Trophoblast cell (in vitro differentiated cells and primary cell): ENCODE data around the gene FOXL1.

Experiments
- DNase-seq, 2 donors: peaks; one replicate each; pipeline ENCODE4 v3.0.0-alpha.2; 2016
- H2AFZ ChIP-seq: 2 replicates; pipeline ENCODE4 v1.6.1; 2013; ENCODE audit warnings: low read length, moderate library complexity, mild to moderate bottlenecking; ENCODE audit not compliant: insufficient read depth, poor library complexity
- H2AK5ac ChIP-seq: 2 replicates; pipeline ENCODE4 v1.6.1; 2013; ENCODE audit warnings: mild to moderate bottlenecking, low read length
- H2BK120ac ChIP-seq: 2 replicates; pipeline ENCODE4 v1.6.1; 2013; ENCODE audit warnings: low read length, mild to moderate bottlenecking, moderate library complexity; ENCODE audit not compliant: insufficient read depth, poor library complexity
- H2BK12ac ChIP-seq: 2 replicates; pipeline ENCODE4 v1.6.1; 2013; ENCODE audit warnings: mild to moderate bottlenecking, low read length, moderate library complexity
- H2BK5ac ChIP-seq: 2 replicates; pipeline ENCODE4 v1.6.1; 2013; ENCODE audit warnings: low read length, low read depth, moderate library complexity, mild to moderate bottlenecking; ENCODE audit not compliant: poor library complexity
- H3K14ac ChIP-seq: 2 replicates; pipeline ENCODE4 v1.6.1; 2013; ENCODE audit warnings: mild to moderate bottlenecking, low read length
- H3K18ac ChIP-seq: 2 replicates; pipeline ENCODE4 v1.6.1; 2013; ENCODE audit warnings: mild to moderate bottlenecking, low read length
- H3K23ac ChIP-seq: 2 replicates; pipeline ENCODE4 v1.6.1; 2013; ENCODE audit warnings: low read length
- H3K27ac ChIP-seq: 2 replicates; pipeline ENCODE4 v1.5.1; 2013; ENCODE audit warnings: low read depth, mild to moderate bottlenecking, inconsistent platforms, low read length, moderate library complexity
- H3K27me3 ChIP-seq: 2 replicates; pipeline ENCODE4 v1.6.1; 2013; ENCODE audit warnings: inconsistent platforms, mild to moderate bottlenecking, low read length, moderate library complexity; ENCODE audit not compliant: insufficient read depth
- H3K36me3 ChIP-seq, 2 experiments: 1 replicate in 1 of 2; 2 replicates in 1 of 2; pipeline ENCODE4 v1.6.1; 2013; ENCODE audit warnings: low read length in 2 of 2, mild to moderate bottlenecking in 2 of 2, moderate library complexity in 1 of 2; ENCODE audit not compliant: insufficient read depth in 2 of 2, control insufficient read depth in 1 of 2
- H3K4ac ChIP-seq: 2 replicates; pipeline ENCODE4 v1.6.1; 2013; ENCODE audit warnings: low read depth, mild to moderate bottlenecking, low read length, moderate library complexity
- H3K4me1 ChIP-seq, 2 experiments: 1 replicate in 1 of 2; 2 replicates in 1 of 2; pipeline ENCODE4 v1.6.1; 2013; ENCODE audit warnings: low read length in 2 of 2, mild to moderate bottlenecking in 2 of 2, moderate library complexity in 1 of 2; ENCODE audit not compliant: insufficient read depth in 2 of 2, control insufficient read depth in 1 of 2
- H3K4me2 ChIP-seq: 2 replicates; pipeline ENCODE4 v1.6.1; 2013; ENCODE audit warnings: inconsistent platforms, mild to moderate bottlenecking, low read length, moderate library complexity
- H3K4me3 ChIP-seq: 2 replicates; pipeline ENCODE4 v1.5.1; 2013; ENCODE audit warnings: mild to moderate bottlenecking, low read depth, low read length, inconsistent platforms
- H3K79me1 ChIP-seq: one replicate; pipeline ENCODE4 v1.6.1; 2013; ENCODE audit warnings: low read length
- H3K79me2 ChIP-seq: 2 replicates; pipeline ENCODE4 v1.6.1; 2013; ENCODE audit warnings: low read length, mild to moderate bottlenecking; ENCODE audit not compliant: control insufficient read depth, insufficient read depth, poor library complexity
- H3K9ac ChIP-seq: 2 replicates; pipeline ENCODE4 v1.6.1; 2013; ENCODE audit warnings: mild to moderate bottlenecking, low read length
- H3K9me3 ChIP-seq: 2 replicates; pipeline ENCODE4 v1.6.1; 2013; ENCODE audit warnings: low read depth, mild to moderate bottlenecking, control low read depth, inconsistent platforms, low read length; ENCODE audit not compliant: insufficient read depth
- H4K12ac ChIP-seq: 2 replicates; pipeline ENCODE4 v1.6.1; 2013; ENCODE audit warnings: low read depth, mild to moderate bottlenecking, low read length, moderate library complexity
- H4K8ac ChIP-seq: 2 replicates; pipeline ENCODE4 v1.6.1; 2013; ENCODE audit warnings: low read depth, mild to moderate bottlenecking, low read length, moderate library complexity
- H4K91ac ChIP-seq: one replicate; pipeline ENCODE4 v1.6.1; 2013; ENCODE audit warnings: low read depth, mild to moderate bottlenecking, low read length, moderate library complexity
- WGBS: extraction: QIAGEN DNeasy Blood & Tissue Kit; methylation state at CpG from one replicate; pipeline ENCODE4 v1.1.7; 2013; ENCODE audit warnings: missing lambda C conversion rate; ENCODE audit not compliant: insufficient read length, insufficient coverage; ENCODE audit errors: extremely low coverage; 5-methylcytosine and 5-hydroxymethylcytosine counted together

The FOXL1 gene

DNA sequence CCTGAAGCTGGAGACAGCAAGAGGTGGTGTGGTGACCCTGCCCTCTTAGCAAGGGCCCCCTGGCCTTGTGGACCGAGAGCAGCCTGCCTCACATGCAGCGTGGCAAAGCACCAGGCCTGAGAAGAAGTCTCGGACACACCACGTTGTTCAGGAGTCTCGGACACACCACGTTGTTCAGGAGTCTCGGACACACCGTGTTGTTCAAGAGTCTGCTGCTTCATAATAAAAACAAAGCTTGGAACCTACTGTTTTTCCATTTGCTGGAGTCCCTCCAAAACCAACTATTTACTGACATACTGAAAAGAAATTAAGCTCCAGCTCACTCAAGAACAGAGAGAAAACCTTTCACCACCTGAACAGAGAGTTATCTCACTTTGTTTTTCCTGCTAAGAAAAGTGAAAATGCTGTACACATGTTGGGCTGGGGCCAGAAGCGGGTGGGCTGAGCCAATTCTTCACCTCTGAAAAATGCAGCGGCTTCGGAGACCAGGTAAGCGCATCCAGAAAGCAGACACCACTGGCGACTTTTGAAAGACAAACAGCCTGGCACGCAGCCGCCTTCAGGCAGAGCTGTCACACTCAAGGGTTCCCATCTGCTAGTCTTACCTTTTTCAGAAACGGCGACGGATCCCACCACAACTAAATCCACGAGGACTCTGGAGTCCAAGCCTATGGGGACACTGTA lies 32.3 kb upstream of the FOXL1 start:
- Histone ChIP-seq H2AFZ (no peak overlapping the region), H3K27ac (no peak overlapping the region), H4K12ac (no peak overlapping the region), H3K4me3 (no peak overlapping the region), H3K4me1 (peaks cover 0 to 3% of the 10 kb centered on the region in 2 experiments), H3K4ac (no peak overlapping the region), H3K79me2 (no peaks in the 10 kb centered on the region), H3K9ac (no peak overlapping the region), H3K79me1 (no peaks in the 10 kb centered on the region), H2AK5ac (no peak overlapping the region), H3K4me2 (no peak overlapping the region), H3K18ac (no peak overlapping the region), H3K14ac (no peak overlapping the region), H4K91ac (no peak overlapping the region), H2BK5ac (no peak overlapping the region), H3K36me3 (peaks cover 28 to 46% of the 10 kb centered on the region in 2 experiments), H2BK12ac (no peak overlapping the region), H3K27me3 (no peaks in the 10 kb centered on the region), H2BK120ac (no peak overlapping the region), H3K9me3 (no peaks in the 10 kb centered on the region), H4K8ac (no peak overlapping the region), H3K23ac (no peak overlapping the region)
- no CpG with 5 or more reads among the region's 19 CpGs for WGBS
- no peak for DNase-seq

GRCh38 chr16:86546638-86547013 lies 31.7 kb upstream of the FOXL1 start:
- Histone ChIP-seq H3K14ac (no peak overlapping the region), H2AFZ (no peak overlapping the region), H2BK12ac (no peak overlapping the region), H3K4ac (no peak overlapping the region), H3K4me1 (peaks cover 0 to 3% of the 10 kb centered on the region in 2 experiments), H3K9me3 (no peaks in the 10 kb centered on the region), H2BK120ac (no peak overlapping the region), H3K9ac (no peak overlapping the region), H3K79me1 (no peaks in the 10 kb centered on the region), H3K4me2 (no peak overlapping the region), H3K23ac (no peak overlapping the region), H3K18ac (no peak overlapping the region), H4K12ac (no peak overlapping the region), H2AK5ac (no peak overlapping the region), H3K27ac (no peak overlapping the region), H3K4me3 (no peak overlapping the region), H4K8ac (no peak overlapping the region), H3K79me2 (no peaks in the 10 kb centered on the region), H2BK5ac (no peak overlapping the region), H3K36me3 (peaks cover 25 to 42% of the 10 kb centered on the region in 2 experiments), H3K27me3 (no peaks in the 10 kb centered on the region), H4K91ac (no peak overlapping the region)
- DNase-seq = peak; percentile 20 to 73
- WGBS = no CpG with 5 or more reads among the region's 8 CpGs

- H4K91ac ChIP-seq = no peak overlapping the region
- H4K8ac ChIP-seq = no peak overlapping the region
- no peak overlapping the region for H2BK120ac ChIP-seq
- H3K27me3 ChIP-seq = no peaks in the 10 kb centered on the region
- H2AK5ac ChIP-seq = no peak overlapping the region
- peaks cover 18 to 39% of the 10 kb centered on the region in 2 experiments for H3K36me3 ChIP-seq
- no peak overlapping the region for H2BK5ac ChIP-seq
- no peaks in the 10 kb centered on the region for H3K79me2 ChIP-seq
- WGBS = no CpG with 5 or more reads among the region's 11 CpGs
- no peaks in the 10 kb centered on the region for H3K79me1 ChIP-seq
- no peak overlapping the region for H4K12ac ChIP-seq
- H3K4me3 ChIP-seq = no peak overlapping the region
- no peak overlapping the region for H3K27ac ChIP-seq
- H3K4me2 ChIP-seq = no peak overlapping the region
- H3K4me1 ChIP-seq = peaks cover 0 to 3% of the 10 kb centered on the region in 2 experiments
- no peak overlapping the region for H3K9ac ChIP-seq
- no peak overlapping the region for H3K18ac ChIP-seq
- H2AFZ ChIP-seq = no peak overlapping the region
- H3K14ac ChIP-seq = no peak overlapping the region
- no peak overlapping the region for H3K23ac ChIP-seq
- H3K9me3 ChIP-seq = no peaks in the 10 kb centered on the region
- H3K4ac ChIP-seq = no peak overlapping the region
- H2BK12ac ChIP-seq = no peak overlapping the region
- DNase-seq = no peak
These were observed 31.1 kb upstream of the FOXL1 start for GRCh38 chr16:86547286-86547685.

- no CpG with 5 or more reads among the region's 8 CpGs for WGBS
- Histone ChIP-seq H4K12ac (no peak overlapping the region), H2AK5ac (no peak overlapping the region), H2BK5ac (no peak overlapping the region), H3K18ac (no peak overlapping the region), H2BK120ac (no peak overlapping the region), H2BK12ac (no peak overlapping the region), H3K9ac (no peak overlapping the region), H4K91ac (no peak overlapping the region), H4K8ac (no peak overlapping the region), H3K79me2 (no peaks in the 10 kb centered on the region), H3K4me1 (peaks cover 0 to 3% of the 10 kb centered on the region in 2 experiments), H3K36me3 (peaks cover 14 to 35% of the 10 kb centered on the region in 2 experiments), H3K4me3 (no peak overlapping the region), H3K4ac (no peak overlapping the region), H3K9me3 (no peaks in the 10 kb centered on the region), H3K14ac (no peak overlapping the region), H3K79me1 (no peaks in the 10 kb centered on the region), H3K27me3 (no peaks in the 10 kb centered on the region), H2AFZ (no peak overlapping the region), H3K4me2 (no peak overlapping the region), H3K23ac (no peak overlapping the region), H3K27ac (no peak overlapping the region)
- no peak for DNase-seq
These were observed 29.1 kb upstream of the FOXL1 start for GRCh38 chr16:86549076-86549892.
